ENCODE measurements around the gene ZNG1F.
"Not testable (repeated sequence)": the region's sequence is repeated elsewhere in the genome, so short reads cannot be mapped to it uniquely, and the experiment has no call there.

GRCh38 chr9:41119719-41120118 lies 69.4 kb downstream of the ZNG1F start:
- TF ChIP-seq, protein P1, sequence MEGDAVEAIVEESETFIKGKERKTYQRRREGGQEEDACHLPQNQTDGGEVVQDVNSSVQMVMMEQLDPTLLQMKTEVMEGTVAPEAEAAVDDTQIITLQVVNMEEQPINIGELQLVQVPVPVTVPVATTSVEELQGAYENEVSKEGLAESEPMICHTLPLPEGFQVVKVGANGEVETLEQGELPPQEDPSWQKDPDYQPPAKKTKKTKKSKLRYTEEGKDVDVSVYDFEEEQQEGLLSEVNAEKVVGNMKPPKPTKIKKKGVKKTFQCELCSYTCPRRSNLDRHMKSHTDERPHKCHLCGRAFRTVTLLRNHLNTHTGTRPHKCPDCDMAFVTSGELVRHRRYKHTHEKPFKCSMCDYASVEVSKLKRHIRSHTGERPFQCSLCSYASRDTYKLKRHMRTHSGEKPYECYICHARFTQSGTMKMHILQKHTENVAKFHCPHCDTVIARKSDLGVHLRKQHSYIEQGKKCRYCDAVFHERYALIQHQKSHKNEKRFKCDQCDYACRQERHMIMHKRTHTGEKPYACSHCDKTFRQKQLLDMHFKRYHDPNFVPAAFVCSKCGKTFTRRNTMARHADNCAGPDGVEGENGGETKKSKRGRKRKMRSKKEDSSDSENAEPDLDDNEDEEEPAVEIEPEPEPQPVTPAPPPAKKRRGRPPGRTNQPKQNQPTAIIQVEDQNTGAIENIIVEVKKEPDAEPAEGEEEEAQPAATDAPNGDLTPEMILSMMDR (IDR thresholded peaks at IDR 0.05; ENCODE audit: low read depth, low read length): not testable (repeated sequence)
- not testable (repeated sequence) for TF ChIP-seq EZH2phosphoT487 (IDR thresholded peaks at IDR 0.05; ENCODE audit: low read depth)
